HG03139 (cell line): Measurements from ENCODE around the gene CCDC83.
"Not testable (repeated sequence)": the region's sequence is repeated elsewhere in the genome, so short reads cannot be mapped to it uniquely, and the experiment has no call there.

ENCODE experiments used
- ATAC-seq: cut with Tn5 transposase; IDR thresholded peaks from one replicate; pipeline ENCODE4 v1.9.1; 2021; ENCODE audit not compliant: unreplicated experiment

CCDC83 gene

GRCh38 chr11:85939099-85940015, 84.2 kb downstream of the CCDC83 start:
- no peak for ATAC-seq

GRCh38 chr11:85941380-85941973, 86.3 kb downstream of the CCDC83 start:
- ATAC-seq, result peak; percentile 75

GRCh38 chr11:85945296-85945695, 90.1 kb downstream of the CCDC83 start:
- ATAC-seq, result no peak

- no peak for ATAC-seq
Measured at GRCh38 chr11:85945788-85946187, 90.6 kb downstream of the CCDC83 start.

GRCh38 chr11:85946221-85946620, 91.0 kb downstream of the CCDC83 start:
- ATAC-seq, result no peak

- ATAC-seq, result no peak
Measured at GRCh38 chr11:85947431-85948272, 92.5 kb downstream of the CCDC83 start.

GRCh38 chr11:85948884-85949283, 93.7 kb downstream of the CCDC83 start:
- ATAC-seq, result no peak

- ATAC-seq, result no peak
Measured at GRCh38 chr11:85949798-85950197, 94.6 kb downstream of the CCDC83 start.

GRCh38 chr11:85950317-85951048, 95.3 kb downstream of the CCDC83 start:
- ATAC-seq, result no peak

GRCh38 chr11:85951049-85951405, 95.8 kb downstream of the CCDC83 start:
- ATAC-seq, result no peak

- no peak for ATAC-seq
Measured at GRCh38 chr11:85951428-85952107, 96.4 kb downstream of the CCDC83 start.

- not testable (repeated sequence) for ATAC-seq
Measured at GRCh38 chr11:85952108-85952485, 96.9 kb downstream of the CCDC83 start.

GRCh38 chr11:85953491-85954143, 98.4 kb downstream of the CCDC83 start:
- ATAC-seq, result no peak

- ATAC-seq, result no peak
Measured at GRCh38 chr11:85955531-85955930, 100.3 kb downstream of the CCDC83 start.

GRCh38 chr11:85960678-85961077, 105.5 kb downstream of the CCDC83 start:
- ATAC-seq, result no peak

- ATAC-seq, result no peak
Measured at GRCh38 chr11:85961130-85961529, 105.9 kb downstream of the CCDC83 start.

GRCh38 chr11:85961930-85962363, 106.8 kb downstream of the CCDC83 start:
- ATAC-seq, result no peak

- ATAC-seq, result no peak
Measured at GRCh38 chr11:85965202-85965601, 110.0 kb downstream of the CCDC83 start.

GRCh38 chr11:85967457-85967856, 112.3 kb downstream of the CCDC83 start:
- ATAC-seq, result no peak
